GM12891 (cell line): Measurements from ENCODE around the gene CES2.

Source experiments
- PAX5 ChIP-seq: IDR thresholded peaks from 2 replicates; pipeline ENCODE4 v1.6.1; 2011; ENCODE audit warnings: low read length, moderate library complexity, mild to moderate bottlenecking; ENCODE audit not compliant: insufficient read depth, severe bottlenecking
- POLR2A ChIP-seq: IDR thresholded peaks from 2 replicates; pipeline ENCODE4 v1.6.1; 2011; ENCODE audit warnings: low read depth, low read length, control low read depth
- POLR2AphosphoS5 ChIP-seq: IDR thresholded peaks from 2 replicates; pipeline ENCODE4 v1.6.1; 2011; ENCODE audit warnings: low read depth, low read length, control low read depth
- POU2F2 ChIP-seq: IDR thresholded peaks from 2 replicates; pipeline ENCODE4 v1.6.1; 2011; ENCODE audit warnings: low read depth, mild to moderate bottlenecking, control low read depth, low read length, moderate library complexity
- SPI1 ChIP-seq: IDR thresholded peaks from 2 replicates; pipeline ENCODE4 v1.6.1; 2011; ENCODE audit warnings: low read depth, low read length, control low read depth
- TAF1 ChIP-seq: IDR thresholded peaks from 2 replicates; pipeline ENCODE4 v1.6.1; 2011; ENCODE audit warnings: low read depth, low read length, control low read depth

DNA sequence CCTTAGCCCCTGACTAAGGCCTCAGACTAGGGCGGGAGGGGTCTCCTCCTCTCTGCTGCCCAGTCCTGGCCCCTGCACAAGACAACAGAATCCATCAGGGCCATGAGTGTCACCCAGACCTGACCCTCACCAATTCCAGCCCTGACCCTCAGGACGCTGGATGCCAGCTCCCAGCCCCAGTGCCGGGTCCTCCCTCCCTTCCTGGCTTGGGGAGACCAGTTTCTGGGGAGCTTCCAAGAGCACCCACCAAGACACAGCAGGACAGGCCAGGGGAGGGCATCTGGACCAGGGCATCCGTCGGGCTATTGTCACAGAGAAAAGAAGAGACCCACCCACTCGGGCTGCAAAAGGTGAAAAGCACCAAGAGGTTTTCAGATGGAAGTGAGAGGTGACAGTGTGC lies 38.4 kb downstream of the CES2 start:
- TF ChIP-seq POLR2A (no peak), SPI1 (no peak), TAF1 (no peak), POLR2AphosphoS5 (no peak), POU2F2 (no peak), PAX5 (no peak)
